OCI-LY1 (cell line): Measurements from ENCODE around the gene TTYH3.

Source experiments
- EZH2 ChIP-seq: fragments of 200-600 bp; sonication (generic), shearing (Covaris generic); IDR thresholded peaks from 2 replicates; pipeline ENCODE4 v1.8.0; 2017; ENCODE audit warnings: borderline replicate concordance, mixed run types, mild to moderate bottlenecking, antibody characterized with exemption, low read length, moderate library complexity, mixed read lengths
- TF ChIP-seq, protein P1 (sequence below): fragments of 200-600 bp; sonication (generic), shearing (Covaris generic); IDR thresholded peaks from 2 replicates; pipeline ENCODE4 v1.5.1; 2017; ENCODE audit warnings: mild to moderate bottlenecking, antibody characterized with exemption, low read length, moderate library complexity, mixed read lengths

- TF ChIP-seq, protein P1, sequence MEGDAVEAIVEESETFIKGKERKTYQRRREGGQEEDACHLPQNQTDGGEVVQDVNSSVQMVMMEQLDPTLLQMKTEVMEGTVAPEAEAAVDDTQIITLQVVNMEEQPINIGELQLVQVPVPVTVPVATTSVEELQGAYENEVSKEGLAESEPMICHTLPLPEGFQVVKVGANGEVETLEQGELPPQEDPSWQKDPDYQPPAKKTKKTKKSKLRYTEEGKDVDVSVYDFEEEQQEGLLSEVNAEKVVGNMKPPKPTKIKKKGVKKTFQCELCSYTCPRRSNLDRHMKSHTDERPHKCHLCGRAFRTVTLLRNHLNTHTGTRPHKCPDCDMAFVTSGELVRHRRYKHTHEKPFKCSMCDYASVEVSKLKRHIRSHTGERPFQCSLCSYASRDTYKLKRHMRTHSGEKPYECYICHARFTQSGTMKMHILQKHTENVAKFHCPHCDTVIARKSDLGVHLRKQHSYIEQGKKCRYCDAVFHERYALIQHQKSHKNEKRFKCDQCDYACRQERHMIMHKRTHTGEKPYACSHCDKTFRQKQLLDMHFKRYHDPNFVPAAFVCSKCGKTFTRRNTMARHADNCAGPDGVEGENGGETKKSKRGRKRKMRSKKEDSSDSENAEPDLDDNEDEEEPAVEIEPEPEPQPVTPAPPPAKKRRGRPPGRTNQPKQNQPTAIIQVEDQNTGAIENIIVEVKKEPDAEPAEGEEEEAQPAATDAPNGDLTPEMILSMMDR: no peak
- no peak for TF ChIP-seq EZH2
Observed at GRCh38 chr7:2610898-2611297, 20.9 kb upstream of the TTYH3 start.
